Vagina (tissue), 2 donors: ENCODE results near the gene PHF23.

Source experiments
- CTCF ChIP-seq, 3 experiments: fragments of 450-650 bp in 2 of 3; fragments of 200-600 bp in 1 of 3; sonication (generic) in 1 of 3; IDR thresholded peaks; one replicate each; pipeline ENCODE4 v1.5.1; 2017 to 2019; ENCODE audit warnings: antibody characterized with exemption in 3 of 3, mild to moderate bottlenecking in 2 of 3, moderate library complexity in 2 of 3
- POLR2A ChIP-seq, 2 donors: fragments of 450-650 bp; IDR thresholded peaks; one replicate each; pipeline ENCODE4 v1.6.1; 2017; ENCODE audit warnings: antibody characterized with exemption in 2 of 2, mild to moderate bottlenecking in 2 of 2, moderate library complexity in 2 of 2

- TF ChIP-seq CTCF (IDR thresholded peaks at IDR 0.05), result no peak
- TF ChIP-seq POLR2A (IDR thresholded peaks at IDR 0.05), result no peak
These were observed 13.4 kb downstream of the PHF23 start for GRCh38 chr17:7225711-7226331.
